Suprapubic skin (tissue), 4 donors: ENCODE measurements around the gene GAPDHS. TPM values are rescaled to one million over a fixed set of nuclear protein-coding genes. Genes with fewer than 3 reads are reported as not detected.

Source experiments
- DNase-seq, 2 donors: peaks; one replicate each; pipeline ENCODE4 v3.0.0-alpha.2; 2019; ENCODE audit warnings: low spot score in 2 of 2
- H3K27ac ChIP-seq: fragments of 200-600 bp; sonication (generic); one replicate; pipeline ENCODE4 v1.5.1; 2019
- H3K27me3 ChIP-seq: fragments of 200-600 bp; sonication (generic); one replicate; pipeline ENCODE4 v1.5.1; 2019
- H3K36me3 ChIP-seq: fragments of 200-600 bp; sonication (generic); one replicate; pipeline ENCODE4 v1.5.1; 2019
- H3K4me1 ChIP-seq: fragments of 200-600 bp; sonication (generic); one replicate; pipeline ENCODE4 v1.5.1; 2019
- H3K4me3 ChIP-seq: fragments of 200-600 bp; sonication (generic); one replicate; pipeline ENCODE4 v1.5.1; 2019; ENCODE audit warnings: mild to moderate bottlenecking
- H3K9me3 ChIP-seq: fragments of 200-600 bp; sonication (generic); one replicate; pipeline ENCODE4 v1.5.1; 2019
- CTCF ChIP-seq, 2 donors: fragments of 200-600 bp in 1 of 2; fragments of 450-650 bp in 1 of 2; sonication (generic) in 1 of 2; IDR thresholded peaks; one replicate each; pipeline ENCODE4 v1.5.1; 2016 to 2019; ENCODE audit warnings: antibody characterized with exemption in 2 of 2, mild to moderate bottlenecking in 1 of 2, moderate library complexity in 1 of 2
- EP300 ChIP-seq: sonication (generic); formaldehyde crosslinking; IDR thresholded peaks from one replicate; pipeline ENCODE4 v1.6.1; 2017; ENCODE audit warnings: antibody characterized with exemption
- POLR2A ChIP-seq, 2 donors: fragments of 450-650 bp; IDR thresholded peaks; one replicate each; pipeline ENCODE4 v1.6.1; 2017; ENCODE audit warnings: antibody characterized with exemption in 2 of 2, mild to moderate bottlenecking in 2 of 2, moderate library complexity in 2 of 2
- POLR2AphosphoS5 ChIP-seq, 3 donors: sonication (generic); formaldehyde crosslinking; IDR thresholded peaks; one replicate each; pipeline ENCODE4 v1.6.1; 2017; ENCODE audit warnings: antibody characterized with exemption in 3 of 3
- WGBS: methylation state at CpG from one replicate; pipeline ENCODE4 v1.1.5; 2018; 5-methylcytosine and 5-hydroxymethylcytosine counted together
- total RNA-seq, 4 donors: library from RNA; depleted of rRNA; stranded (reverse); fragments of >200 nt; gene quantifications; one replicate each; pipeline ENCODE4 v1.1.0, GENCODE V29; 2016

The GAPDHS gene
- total RNA-seq, 4 donors from 2014 or later: 4.1 to 8.4 (median 6.4) TPM

DNA sequence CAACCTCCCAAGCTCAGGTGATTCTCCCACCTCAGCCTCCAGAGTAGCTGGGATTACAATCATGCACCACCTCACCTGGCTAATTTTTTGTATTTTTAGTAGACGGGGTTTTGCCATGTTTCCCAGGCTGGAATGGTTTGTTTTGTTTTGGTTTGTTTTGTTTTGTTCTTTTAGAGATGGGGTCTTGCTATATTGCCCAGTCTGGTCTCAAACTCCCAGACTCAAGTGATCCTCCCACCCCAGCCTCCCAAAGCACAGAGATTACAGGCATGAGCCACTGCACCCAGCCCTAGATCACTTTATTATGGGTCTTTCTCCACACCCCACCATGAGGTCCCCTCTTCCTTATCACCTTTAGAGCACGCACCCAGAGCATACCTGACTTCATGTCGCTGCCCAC, 35.0 kb upstream of the GAPDHS start:
- WGBS: 81% methylated on average over 3 of the region's 3 CpGs
- TF ChIP-seq EP300 (no peak), POLR2A (IDR thresholded peaks at IDR 0.05) (no peak), CTCF (IDR thresholded peaks at IDR 0.05) (no peak), POLR2AphosphoS5 (IDR thresholded peaks at IDR 0.05) (no peak)

GRCh38 chr19:35498984-35499527, 34.2 kb upstream of the GAPDHS start:
- Histone ChIP-seq H3K9me3 (no peaks in the 10 kb centered on the region), H3K4me3 (peak overlapping the region; percentile 38), H3K27me3 (no peaks in the 10 kb centered on the region), H3K27ac (peak overlapping the region; percentile 83), H3K36me3 (no peaks in the 10 kb centered on the region), H3K4me1 (peaks cover 32% of the 10 kb centered on the region)
- TF ChIP-seq EP300 (no peak), CTCF (IDR thresholded peaks at IDR 0.05) (no peak), POLR2A (IDR thresholded peaks at IDR 0.05) (no peak), POLR2AphosphoS5 (IDR thresholded peaks at IDR 0.05) (no peak)
- 60% methylated on average over 9 of the region's 9 CpGs for WGBS
- DNase-seq: no peak

More for the DNA sequence above, 35.0 kb upstream of the GAPDHS start:
- Histone ChIP-seq H3K27me3 (peaks cover under 1% of the 10 kb centered on the region), H3K27ac (no peak overlapping the region), H3K4me1 (peaks cover 38% of the 10 kb centered on the region), H3K9me3 (no peaks in the 10 kb centered on the region), H3K4me3 (no peak overlapping the region), H3K36me3 (no peaks in the 10 kb centered on the region)
- no peak for DNase-seq

GRCh38 chr19:35500611-35501010, 32.6 kb upstream of the GAPDHS start:
- 64% methylated on average over 8 of the region's 10 CpGs for WGBS
- TF ChIP-seq CTCF (IDR thresholded peaks at IDR 0.05): no peak
- TF ChIP-seq POLR2AphosphoS5 (IDR thresholded peaks at IDR 0.05): peak in 1 of 3 donors; percentile 28
- peak overlapping the region; percentile 38 for H3K4me3 ChIP-seq
- H3K27ac ChIP-seq: peak overlapping the region; percentile 83
- H3K9me3 ChIP-seq: no peaks in the 10 kb centered on the region
- no peak for DNase-seq
- H3K27me3 ChIP-seq: no peaks in the 10 kb centered on the region
- H3K4me1 ChIP-seq: peaks cover 16% of the 10 kb centered on the region
- no peaks in the 10 kb centered on the region for H3K36me3 ChIP-seq

DNA sequence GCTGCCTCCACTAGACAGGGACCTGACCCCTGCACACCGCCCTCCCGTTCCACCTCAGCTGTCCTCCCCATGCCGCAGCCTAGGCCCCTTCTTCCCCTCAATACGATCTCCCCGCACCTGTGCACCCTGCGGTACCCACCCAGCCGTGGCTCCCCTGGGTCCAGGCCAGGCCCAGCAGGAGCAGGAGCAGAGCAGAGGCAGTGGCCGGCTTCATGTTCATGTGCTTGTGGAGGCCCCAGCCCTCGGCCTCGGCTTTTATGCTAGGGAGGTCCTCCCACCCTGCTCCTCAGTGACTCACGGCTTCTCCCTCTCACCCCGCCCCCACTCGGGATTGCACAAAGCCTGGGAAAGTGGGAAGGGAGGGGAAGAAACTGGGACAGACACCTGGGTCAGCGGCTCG, 31.6 kb upstream of the GAPDHS start:
- peaks cover 13% of the 10 kb centered on the region for H3K4me1 ChIP-seq
- TF ChIP-seq POLR2A (IDR thresholded peaks at IDR 0.05) (peak in 1 of 2 donors; percentile 20), POLR2AphosphoS5 (IDR thresholded peaks at IDR 0.05) (peak in 1 of 3 donors; percentile 57), EP300 (no peak), CTCF (IDR thresholded peaks at IDR 0.05) (no peak)
- no peak for DNase-seq
- H3K4me3 ChIP-seq: peak overlapping the region; percentile 38
- H3K27ac ChIP-seq: peak overlapping the region; percentile 83
- no peaks in the 10 kb centered on the region for H3K27me3 ChIP-seq
- 65% methylated on average over 15 of the region's 15 CpGs for WGBS
- no peaks in the 10 kb centered on the region for H3K9me3 ChIP-seq
- no peaks in the 10 kb centered on the region for H3K36me3 ChIP-seq

DNA sequence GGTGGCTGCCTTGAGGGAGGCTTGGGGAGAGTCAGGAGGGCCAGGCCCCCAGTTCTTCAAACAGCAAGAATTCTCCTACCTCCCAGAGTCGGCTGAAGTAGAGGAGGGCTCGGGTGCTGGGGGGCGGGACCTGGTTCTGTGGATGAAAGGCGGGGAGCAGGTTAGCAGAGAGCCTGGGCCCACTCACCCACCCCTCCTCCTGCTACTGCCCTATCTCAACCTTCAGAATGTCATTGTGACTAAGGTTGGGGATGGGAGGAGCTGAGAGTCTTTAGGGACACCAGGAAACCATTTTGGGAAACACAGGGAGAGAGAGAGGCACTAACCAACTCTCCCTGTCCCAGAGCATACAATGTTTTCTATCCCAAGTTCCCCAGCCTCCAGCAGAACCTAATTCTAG, 30.5 kb upstream of the GAPDHS start:
- 83% methylated on average over 4 of the region's 4 CpGs for WGBS
- DNase-seq: no peak

More for the DNA sequence above, 30.5 kb upstream of the GAPDHS start:
- Histone ChIP-seq H3K4me3 (no peak overlapping the region), H3K27ac (no peak overlapping the region), H3K36me3 (no peaks in the 10 kb centered on the region), H3K4me1 (peaks cover 13% of the 10 kb centered on the region), H3K9me3 (no peaks in the 10 kb centered on the region), H3K27me3 (no peaks in the 10 kb centered on the region)
- no peak for TF ChIP-seq EP300
- TF ChIP-seq POLR2AphosphoS5 (IDR thresholded peaks at IDR 0.05): no peak
- TF ChIP-seq CTCF (IDR thresholded peaks at IDR 0.05): no peak
- no peak for TF ChIP-seq POLR2A (IDR thresholded peaks at IDR 0.05)
